ENCODE results near the gene FGGY. TPM values are rescaled to one million over a fixed set of nuclear protein-coding genes. Genes with fewer than 3 reads are reported as not detected.
"Not testable (repeated sequence)": the region's sequence is repeated elsewhere in the genome, so short reads cannot be mapped to it uniquely, and the experiment has no call there.

Gene FGGY
- total RNA-seq, 4 donors from 2014 or later, result 12.4 to 17.5 (median 16.1) TPM

GRCh38 chr1:59453297-59453968 is 156.5 kb downstream of the FGGY start:
- 61% methylated on average over 2 of the region's 2 CpGs for WGBS
- Histone ChIP-seq H3K27me3 (no peaks in the 10 kb centered on the region), H3K9me3 (no peaks in the 10 kb centered on the region), H3K4me1 (no peaks in the 10 kb centered on the region), H3K4me3 (no peak overlapping the region), H3K27ac (no peak overlapping the region), H3K36me3 (no peaks in the 10 kb centered on the region)
- no peak for DNase-seq (ENCODE audit: low spot score in 2 of 2)
- TF ChIP-seq POLR2A (IDR thresholded peaks at IDR 0.05) (no peak), EP300 (IDR thresholded peaks at IDR 0.05) (no peak), CTCF (IDR thresholded peaks at IDR 0.05) (no peak), POLR2AphosphoS5 (IDR thresholded peaks at IDR 0.05) (no peak)

GRCh38 chr1:59455206-59455605 is 158.3 kb downstream of the FGGY start:
- no peak for TF ChIP-seq POLR2A (IDR thresholded peaks at IDR 0.05)
- TF ChIP-seq EP300 (IDR thresholded peaks at IDR 0.05), result no peak
- TF ChIP-seq CTCF (IDR thresholded peaks at IDR 0.05), result no peak
- no peak for TF ChIP-seq POLR2AphosphoS5 (IDR thresholded peaks at IDR 0.05)
- no peak overlapping the region for H3K4me3 ChIP-seq
- no peaks in the 10 kb centered on the region for H3K4me1 ChIP-seq
- no peak for DNase-seq (ENCODE audit: low spot score in 2 of 2)
- H3K27me3 ChIP-seq, result no peaks in the 10 kb centered on the region
- H3K36me3 ChIP-seq, result no peaks in the 10 kb centered on the region
- H3K27ac ChIP-seq, result no peak overlapping the region
- 91% methylated on average over 2 of the region's 2 CpGs for WGBS
- H3K9me3 ChIP-seq, result no peaks in the 10 kb centered on the region

GRCh38 chr1:59457786-59458185 is 160.9 kb downstream of the FGGY start:
- Histone ChIP-seq H3K4me3 (no peak overlapping the region), H3K36me3 (no peaks in the 10 kb centered on the region), H3K27ac (no peak overlapping the region), H3K4me1 (no peaks in the 10 kb centered on the region), H3K9me3 (no peaks in the 10 kb centered on the region), H3K27me3 (no peaks in the 10 kb centered on the region)
- no peak for DNase-seq (ENCODE audit: low spot score in 2 of 2)
- 78% methylated on average over 2 of the region's 2 CpGs for WGBS
- no peak for TF ChIP-seq EP300 (IDR thresholded peaks at IDR 0.05)
- TF ChIP-seq POLR2AphosphoS5 (IDR thresholded peaks at IDR 0.05), result no peak
- no peak for TF ChIP-seq CTCF (IDR thresholded peaks at IDR 0.05)

- Histone ChIP-seq H3K4me3 (no peak overlapping the region), H3K4me1 (no peaks in the 10 kb centered on the region), H3K9me3 (no peaks in the 10 kb centered on the region), H3K27ac (no peak overlapping the region), H3K27me3 (no peaks in the 10 kb centered on the region), H3K36me3 (no peaks in the 10 kb centered on the region)
- WGBS, result 87% methylated on average over 2 of the region's 2 CpGs
- no peak for TF ChIP-seq CTCF (IDR thresholded peaks at IDR 0.05)
- TF ChIP-seq EP300 (IDR thresholded peaks at IDR 0.05), result no peak
- TF ChIP-seq POLR2AphosphoS5 (IDR thresholded peaks at IDR 0.05), result no peak
- no peak for TF ChIP-seq POLR2A (IDR thresholded peaks at IDR 0.05)
- no peak for DNase-seq (ENCODE audit: low spot score in 2 of 2)
Measured at GRCh38 chr1:59458884-59459283, 162.0 kb downstream of the FGGY start.

- H3K9me3 ChIP-seq; H3K27ac ChIP-seq; H3K4me3 ChIP-seq; H3K36me3 ChIP-seq; H3K27me3 ChIP-seq; H3K4me1 ChIP-seq; DNase-seq (ENCODE audit: low spot score in 2 of 2): not testable (repeated sequence)
- 88% methylated on average over 2 of the region's 2 CpGs for WGBS
Measured at GRCh38 chr1:59462942-59463341, 166.0 kb downstream of the FGGY start.

GRCh38 chr1:59465478-59465877 is 168.6 kb downstream of the FGGY start:
- not testable (repeated sequence) for H3K9me3 ChIP-seq; H3K27me3 ChIP-seq; H3K4me1 ChIP-seq; DNase-seq (ENCODE audit: low spot score in 2 of 2); H3K4me3 ChIP-seq; H3K27ac ChIP-seq; H3K36me3 ChIP-seq
